GM19452 (cell line): ENCODE results near the gene PSMG1.
A peak's percentile ranks its signal among the peaks of the same experiment; 100 is the strongest.
"Not testable (repeated sequence)": the region's sequence is repeated elsewhere in the genome, so short reads cannot be mapped to it uniquely, and the experiment has no call there.

Source experiments
- ATAC-seq: cut with Tn5 transposase; IDR thresholded peaks from one replicate; pipeline ENCODE4 v1.9.1; 2021; ENCODE audit not compliant: unreplicated experiment

PSMG1 gene, protein sequence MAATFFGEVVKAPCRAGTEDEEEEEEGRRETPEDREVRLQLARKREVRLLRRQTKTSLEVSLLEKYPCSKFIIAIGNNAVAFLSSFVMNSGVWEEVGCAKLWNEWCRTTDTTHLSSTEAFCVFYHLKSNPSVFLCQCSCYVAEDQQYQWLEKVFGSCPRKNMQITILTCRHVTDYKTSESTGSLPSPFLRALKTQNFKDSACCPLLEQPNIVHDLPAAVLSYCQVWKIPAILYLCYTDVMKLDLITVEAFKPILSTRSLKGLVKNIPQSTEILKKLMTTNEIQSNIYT

DNA sequence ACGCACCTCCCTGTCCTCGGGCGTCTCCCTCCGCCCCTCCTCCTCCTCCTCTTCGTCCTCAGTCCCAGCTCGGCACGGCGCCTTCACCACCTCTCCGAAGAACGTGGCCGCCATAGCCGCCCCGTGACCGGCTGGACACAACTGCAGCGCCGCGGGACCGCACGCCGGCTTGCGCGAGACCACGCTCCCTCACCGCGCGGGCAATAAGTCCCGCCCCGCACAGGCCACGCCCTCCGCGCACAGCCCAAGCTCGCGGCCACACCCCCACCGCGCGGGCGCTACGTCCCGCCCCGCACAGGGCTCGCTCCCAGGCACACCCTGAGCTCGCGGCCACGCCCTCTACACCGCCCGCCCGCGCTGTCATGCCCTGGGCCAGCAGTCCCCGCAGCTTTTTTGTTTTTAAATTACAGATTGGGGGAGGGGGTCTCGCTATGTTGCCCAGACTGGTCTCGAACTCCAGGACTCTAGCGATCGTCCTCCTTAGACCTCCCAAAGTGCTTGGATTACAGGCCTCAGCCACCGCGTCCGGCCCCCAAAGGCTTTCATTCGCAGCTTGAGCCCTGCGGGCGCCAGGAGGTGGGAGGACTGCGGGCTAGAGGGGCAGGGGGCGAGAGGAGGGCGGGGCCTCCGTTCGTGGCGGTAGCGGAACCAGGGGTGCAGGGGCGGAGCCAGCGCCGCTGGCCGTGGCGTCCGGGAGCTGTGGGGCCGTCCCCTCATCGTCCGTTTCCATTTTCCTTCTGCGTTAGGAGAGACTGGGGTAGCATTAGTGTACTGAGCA, at the start of gene PSMG1:
Gene PSMG1, minus strand, starts transcription at position 180 of the 778 bp plus-strand sequence. Its CDS starts 66 bp downstream, at position 114.
- ATAC-seq: peak; percentile 87

DNA sequence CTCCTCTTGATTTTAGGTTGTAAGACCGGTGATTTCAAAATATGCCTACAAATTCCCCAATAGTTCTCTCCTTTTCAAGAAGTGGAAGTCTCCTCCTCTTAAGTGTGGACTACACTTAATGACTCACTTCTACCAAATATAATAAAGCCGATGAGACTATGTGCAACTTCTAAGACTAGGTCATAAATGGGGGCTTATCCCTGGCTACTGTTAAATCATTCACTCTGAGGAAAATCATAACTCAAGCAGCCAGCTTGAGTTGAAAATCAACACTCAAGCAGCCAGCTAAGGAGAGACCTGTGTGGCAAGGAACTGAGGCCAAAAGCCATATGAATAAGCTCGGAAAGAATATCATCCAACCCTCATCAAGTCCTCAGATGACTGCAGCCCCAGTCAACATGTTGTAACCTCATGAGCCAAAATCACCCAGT, 49.6 kb upstream of the PSMG1 start:
- ATAC-seq: no peak

DNA sequence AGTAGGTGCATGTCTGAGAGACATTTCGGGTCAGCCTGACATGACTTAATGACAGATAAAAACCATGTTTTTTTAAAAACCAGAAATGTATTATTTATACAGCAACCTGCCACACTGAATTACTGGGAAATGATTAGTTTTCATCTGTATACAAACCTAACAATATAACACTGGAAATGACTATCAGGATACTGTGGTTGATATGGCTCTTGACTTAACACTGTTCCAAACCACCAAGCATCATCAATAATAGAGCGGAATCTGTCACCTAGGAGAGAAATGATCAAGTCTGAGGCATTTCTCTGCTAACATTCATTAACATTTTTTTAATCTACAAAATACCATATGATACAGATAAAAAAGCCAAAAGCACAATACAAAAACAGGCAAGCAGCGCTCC, 41.7 kb upstream of the PSMG1 start:
- ATAC-seq: no peak

DNA sequence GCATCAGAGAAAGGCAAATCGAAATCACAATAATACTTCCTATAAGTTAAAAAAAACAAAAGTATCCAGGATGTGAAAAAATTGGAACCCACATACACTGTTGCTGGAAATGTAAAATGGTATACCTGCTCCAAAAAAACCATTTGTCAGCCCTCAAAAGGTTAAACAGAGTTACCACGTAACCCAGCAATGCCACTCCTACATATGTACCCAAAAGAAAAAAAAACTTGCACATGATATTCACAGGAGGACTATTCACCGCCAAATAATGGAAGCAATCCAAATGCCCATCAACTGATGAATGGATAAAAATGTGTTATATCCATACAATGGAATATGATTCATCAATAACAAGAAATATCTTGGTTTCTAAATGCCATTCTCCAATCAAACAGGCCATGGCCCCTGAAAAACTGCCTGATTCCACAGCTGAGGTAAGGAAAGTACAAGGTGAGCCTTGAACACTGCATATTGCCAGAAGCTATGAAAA, 38.8 kb upstream of the PSMG1 start:
- ATAC-seq: no peak

DNA sequence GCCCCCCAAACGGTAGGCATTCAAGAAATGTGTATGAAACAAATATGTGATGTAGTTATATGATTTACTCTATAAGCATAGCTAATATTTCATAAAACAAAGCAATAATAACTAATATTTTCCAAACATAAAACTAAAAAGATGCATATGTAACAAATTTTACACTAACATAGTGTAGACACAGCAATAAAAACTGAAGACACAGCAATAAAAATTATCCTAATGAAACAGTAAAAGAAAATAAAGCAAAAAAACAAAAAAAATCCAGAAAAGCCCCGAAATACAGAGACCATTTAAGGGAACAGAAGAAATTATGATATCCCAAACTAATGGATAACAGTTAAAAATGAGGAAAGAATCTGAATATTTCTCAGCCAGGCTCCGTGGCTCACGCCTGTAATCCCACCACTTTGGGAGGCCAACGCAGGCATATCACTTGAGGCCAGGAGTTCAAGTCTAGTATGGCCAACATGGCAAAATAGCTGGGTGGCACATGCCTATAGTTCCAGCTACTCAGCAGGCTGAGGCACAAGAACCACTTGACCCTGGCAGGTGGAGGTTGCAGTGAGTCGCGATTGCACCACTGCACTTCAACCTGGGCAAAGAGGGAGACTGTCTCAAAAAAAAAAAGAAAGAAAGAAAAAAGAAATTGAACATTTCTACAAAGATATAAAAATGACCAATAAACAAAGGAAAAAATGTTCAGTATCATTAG, 38.2 kb upstream of the PSMG1 start:
- no peak for ATAC-seq

DNA sequence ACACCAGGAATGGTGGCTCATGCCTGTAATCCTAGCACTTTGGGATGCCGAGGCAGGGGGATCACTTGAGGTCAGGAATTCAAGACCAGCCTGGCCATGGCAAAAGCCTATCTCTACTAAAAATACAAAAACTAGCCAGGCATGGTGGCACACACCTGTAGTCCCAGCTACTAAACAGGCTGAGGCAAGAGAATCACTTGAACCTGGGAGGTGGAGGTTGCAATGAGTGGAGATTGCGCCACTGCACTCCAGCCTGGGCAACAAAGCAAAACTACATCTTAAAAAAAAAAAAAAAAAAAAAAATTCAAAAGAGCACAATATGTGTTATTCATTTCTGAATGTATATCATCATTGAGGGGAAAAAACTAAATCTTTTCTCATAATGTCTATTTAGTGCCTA, 37.6 kb upstream of the PSMG1 start:
- not testable (repeated sequence) for ATAC-seq

DNA sequence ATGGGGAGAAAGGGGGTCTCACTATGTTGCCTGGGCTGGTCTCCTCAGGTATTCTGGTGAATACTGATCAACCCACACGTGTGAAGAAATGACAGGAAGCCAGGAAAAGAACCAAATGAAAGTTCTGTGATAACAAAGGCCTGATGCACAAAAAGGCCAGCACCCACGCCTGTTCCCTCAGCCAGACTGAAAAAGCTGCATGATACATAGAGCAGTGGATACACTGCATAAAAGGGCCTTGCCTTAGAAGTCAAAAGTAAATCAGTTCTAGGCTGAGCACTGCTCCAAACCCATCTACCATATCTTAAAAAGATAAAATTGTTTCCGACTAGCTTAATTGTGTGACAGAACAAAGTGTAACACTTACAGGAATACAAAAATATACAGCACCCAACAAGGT, 36.9 kb upstream of the PSMG1 start:
- no peak for ATAC-seq

DNA sequence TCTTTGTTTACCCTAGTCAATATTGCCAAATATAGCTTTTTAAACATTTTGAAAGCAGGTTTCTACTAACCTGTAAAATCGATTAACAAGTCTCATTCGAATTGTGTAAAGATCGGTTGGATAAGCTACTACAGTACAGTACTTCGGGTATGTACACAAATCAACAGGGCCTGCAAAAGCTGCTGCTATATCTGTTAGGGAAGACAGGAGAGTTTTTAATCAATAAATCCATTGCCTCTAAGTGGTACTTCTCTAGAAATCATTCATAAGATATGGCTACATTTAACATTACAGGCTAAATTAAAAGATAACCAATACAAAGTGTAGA, 34.8 kb upstream of the PSMG1 start:
- ATAC-seq: no peak

DNA sequence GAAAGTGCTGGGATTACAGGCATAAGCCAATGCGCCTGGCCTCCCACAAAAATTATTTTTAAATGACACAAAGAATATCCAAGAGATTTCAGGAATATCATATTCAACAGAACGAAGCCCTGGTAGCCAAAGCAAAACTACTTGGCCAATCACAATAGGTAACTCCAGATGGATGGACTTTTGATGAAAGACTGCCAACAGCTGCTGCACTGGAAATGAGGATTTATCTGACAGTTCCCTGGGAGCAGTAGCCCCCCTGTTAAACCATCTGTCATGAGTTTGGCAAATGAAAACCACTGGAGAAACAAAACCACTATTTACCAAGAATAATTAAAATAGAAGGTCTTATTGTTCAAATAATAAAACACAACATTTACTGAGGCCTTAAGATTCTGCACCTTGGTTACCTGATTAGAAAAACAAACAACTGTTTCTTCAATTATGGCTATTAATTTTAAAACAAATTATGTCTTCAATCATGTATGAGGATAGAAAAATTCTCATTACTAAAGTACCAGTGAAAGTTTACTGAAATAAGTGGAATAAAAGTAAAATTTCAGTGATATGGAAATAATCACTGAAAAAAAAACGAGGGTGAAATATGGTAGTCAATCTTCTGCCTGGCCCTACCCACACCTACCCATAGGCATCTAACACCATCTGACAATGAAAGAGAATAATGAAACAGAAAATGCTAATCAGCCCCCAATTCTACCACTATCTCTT, 34.3 kb upstream of the PSMG1 start:
- no peak for ATAC-seq

DNA sequence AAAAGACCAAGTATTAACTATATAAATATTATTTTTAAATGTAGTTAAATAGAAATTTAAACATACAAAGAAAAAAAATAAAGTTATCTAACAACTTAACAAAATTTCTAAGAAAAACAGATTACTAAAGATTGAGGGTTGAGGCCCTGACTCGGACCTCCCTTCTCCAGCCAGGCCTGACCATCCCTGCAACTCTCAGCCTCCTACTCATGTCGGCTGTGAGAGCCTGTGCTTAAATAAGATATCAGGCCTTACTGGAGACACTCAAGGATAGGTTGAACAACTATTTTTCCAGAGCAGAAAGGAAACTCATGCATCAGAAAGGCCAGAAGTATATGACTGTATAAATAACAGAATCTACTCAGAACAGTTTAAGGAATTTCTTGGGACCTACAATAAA, 33.0 kb upstream of the PSMG1 start:
- ATAC-seq: no peak

DNA sequence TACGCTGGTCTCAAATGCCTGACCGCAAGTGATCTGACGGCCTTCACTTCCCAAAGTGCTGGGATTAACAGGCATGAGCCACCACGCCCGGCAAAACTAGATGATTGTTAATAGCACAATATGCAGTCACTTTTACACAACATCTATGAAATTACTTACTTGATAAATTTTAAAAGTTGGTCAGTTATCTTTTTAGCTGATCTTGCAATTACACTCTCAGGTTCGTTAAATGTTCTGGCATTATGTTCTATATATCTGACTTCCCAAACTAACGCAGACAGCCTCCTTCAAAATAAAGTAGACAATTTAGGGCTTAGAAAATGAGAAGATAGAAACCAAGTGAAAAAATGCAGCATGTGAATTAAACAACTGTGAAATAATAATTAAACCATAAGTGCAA, 31.8 kb upstream of the PSMG1 start:
- no peak for ATAC-seq

DNA sequence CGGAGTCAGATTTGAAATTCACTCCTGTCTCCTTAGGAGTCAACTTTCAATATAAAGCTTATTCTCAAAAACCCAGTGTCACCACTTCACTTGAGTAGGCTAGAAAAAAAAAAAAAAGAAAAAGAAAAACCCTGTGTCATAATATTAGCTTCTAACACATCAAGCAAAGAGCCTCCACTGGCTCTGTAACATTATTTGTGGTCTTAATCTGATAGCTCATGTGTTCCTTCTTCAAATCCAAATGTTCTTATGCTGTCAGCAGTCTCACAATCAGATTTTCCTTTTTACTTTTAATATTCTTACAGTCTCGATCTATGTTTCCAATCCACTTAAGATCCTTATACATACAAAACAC, 26.1 kb upstream of the PSMG1 start:
- no peak for ATAC-seq

DNA sequence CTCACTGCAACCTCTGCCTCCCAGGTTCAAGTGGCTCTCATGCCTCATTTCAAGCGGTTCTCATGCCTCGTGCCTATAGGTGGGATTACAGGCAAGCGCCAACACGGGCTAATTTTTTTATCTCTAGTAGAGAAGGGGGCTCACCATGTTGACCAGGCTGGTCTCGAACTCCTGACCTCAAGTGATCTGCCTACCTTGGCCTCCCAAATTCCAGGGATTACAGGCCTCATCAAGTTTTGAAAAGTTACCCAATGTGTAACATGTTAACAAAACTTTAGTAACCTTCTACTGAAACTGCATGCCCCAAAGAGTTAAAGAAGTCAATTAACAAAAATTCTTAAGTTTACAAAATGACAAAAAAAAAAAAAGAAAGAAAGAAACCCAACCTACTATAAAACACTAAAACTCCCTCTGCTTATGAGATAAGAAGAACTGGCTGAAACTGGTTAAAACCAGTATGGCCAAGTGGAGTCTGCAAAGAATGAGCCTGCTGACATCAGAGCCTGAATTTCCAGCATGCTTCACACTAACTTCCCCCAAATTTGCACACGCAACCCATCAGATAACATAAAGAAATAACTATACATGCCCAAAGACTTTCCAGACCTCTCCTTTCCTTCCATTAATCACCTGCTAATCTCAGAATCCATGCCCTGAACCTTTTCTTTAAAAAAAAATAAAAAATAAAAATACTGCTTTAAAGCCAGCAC, 25.5 kb upstream of the PSMG1 start:
- ATAC-seq: no peak

DNA sequence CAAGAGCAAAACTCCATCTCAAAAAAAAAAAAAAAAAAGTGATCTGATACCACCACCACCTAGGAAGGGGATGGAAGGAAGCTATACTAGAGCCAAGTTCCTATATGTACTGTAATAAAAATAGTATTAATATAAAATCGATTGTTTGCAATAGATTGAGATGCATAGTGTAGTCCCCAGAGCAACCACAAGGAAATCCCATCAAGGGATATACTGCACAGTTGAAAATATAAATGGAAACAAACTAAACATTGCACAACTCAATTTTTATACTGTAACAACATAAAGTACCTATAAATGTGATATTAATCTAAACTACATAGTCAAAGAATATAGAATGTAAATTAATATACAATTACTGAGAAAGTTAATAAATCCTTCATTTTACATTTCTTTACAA, 20.9 kb upstream of the PSMG1 start:
- no peak for ATAC-seq

DNA sequence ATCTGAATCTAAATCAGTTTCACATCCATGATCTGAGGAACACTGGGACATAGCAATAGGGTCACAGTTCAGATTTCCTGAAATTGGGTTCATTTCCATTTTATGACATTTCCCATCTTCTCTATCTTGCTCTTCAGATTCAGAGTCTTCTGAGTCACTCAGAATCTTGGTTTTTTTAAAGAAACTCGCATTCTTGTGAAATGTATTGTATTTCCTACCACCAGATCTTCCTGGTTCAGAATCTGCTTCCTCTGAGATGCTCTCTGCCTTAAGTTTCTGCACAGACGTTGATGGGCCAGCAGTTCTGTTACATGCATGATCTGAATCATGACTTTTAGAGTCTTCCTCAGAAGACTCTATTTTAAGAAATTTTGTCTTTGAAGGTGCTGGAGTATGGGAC, 15.5 kb upstream of the PSMG1 start:
- ATAC-seq: no peak

DNA sequence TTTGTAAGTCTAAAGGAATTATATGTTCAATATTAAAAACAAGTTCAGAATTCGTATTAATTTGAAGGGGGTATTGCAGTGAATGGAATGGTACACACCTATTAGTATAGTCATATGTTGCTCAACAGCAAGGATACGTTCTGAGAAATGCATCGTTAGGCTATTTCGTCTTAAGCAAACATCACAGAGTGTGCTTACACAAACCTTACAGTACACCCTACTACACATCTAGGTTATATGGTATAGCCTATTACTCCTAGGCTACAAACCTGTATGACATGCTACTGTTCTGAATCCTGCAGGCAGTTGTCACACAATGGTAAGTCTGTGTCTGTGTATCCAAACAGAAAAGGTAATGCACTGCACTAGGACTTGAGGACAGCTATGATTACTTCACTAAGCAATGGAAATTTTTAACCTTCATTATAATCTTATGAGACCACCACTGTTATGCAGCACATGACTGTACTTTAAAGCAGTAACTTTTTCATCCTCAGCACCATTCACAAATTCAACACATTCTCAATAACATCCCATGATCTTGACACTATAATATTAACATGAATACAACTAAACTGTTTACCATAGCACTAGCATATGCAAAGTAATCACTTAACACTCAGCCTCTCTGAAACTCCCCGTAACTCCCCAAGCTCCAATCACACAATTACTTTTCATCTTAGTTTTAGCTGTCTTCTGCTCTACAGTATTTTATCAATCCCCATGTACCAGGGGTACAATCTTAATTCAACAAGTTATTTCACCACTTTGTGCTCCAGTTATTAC, 14.4 kb upstream of the PSMG1 start:
- ATAC-seq: no peak

DNA sequence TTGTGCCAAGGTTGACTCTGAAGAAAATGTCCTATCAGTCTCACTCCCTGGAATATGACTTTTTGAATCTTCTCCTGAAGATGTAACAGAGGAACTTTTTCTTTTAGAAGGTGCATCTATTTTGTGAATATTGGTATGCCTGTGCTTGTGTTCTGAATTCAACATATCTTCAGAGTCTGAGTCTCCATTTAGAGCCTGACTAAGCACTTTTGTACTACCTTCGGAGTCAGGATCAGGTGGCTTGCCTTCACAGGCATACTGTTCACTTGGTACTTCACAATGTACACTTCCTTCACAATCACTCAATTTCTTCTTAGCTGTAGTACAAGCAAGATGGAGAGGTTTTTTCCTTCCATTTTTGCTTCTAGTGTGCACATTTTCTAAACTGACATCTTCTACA, 13.6 kb upstream of the PSMG1 start:
- ATAC-seq: no peak

DNA sequence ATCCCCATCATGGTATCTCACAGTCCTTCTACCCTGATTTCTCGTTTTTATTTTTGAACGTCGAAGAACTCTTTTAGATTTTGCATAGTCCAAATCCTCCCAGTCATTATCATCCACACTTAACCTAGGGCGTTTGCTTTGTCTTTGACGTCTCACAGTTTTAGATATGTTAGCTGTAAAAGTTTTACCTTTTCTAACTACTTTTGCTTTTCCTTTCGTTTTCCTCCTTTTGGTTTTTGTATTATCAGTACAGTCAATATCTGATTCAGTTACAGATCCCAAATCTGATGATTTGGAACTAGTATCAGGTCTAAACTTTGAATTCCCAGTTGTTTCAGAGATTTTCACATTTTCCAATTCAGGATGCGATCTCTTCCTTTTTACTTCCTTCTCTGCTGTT, 13.1 kb upstream of the PSMG1 start:
- no peak for ATAC-seq

DNA sequence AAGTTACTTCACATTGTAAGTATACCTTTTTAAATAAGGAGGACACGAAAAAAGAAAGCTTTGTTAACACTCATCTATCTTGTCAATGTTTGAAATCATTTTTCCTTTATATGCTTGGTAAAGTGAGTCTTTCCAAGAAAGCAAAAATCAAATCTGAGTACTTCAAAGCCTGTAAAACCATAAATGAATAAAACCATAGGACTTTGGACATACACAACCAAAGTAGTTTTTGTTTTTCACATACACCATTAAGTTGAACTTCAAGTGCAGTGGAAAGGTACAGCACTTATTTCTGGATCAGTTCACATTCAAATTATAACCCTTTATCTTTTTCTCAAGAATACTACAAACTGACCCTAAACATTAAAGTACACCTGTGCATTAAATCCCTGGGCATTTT, 10.1 kb upstream of the PSMG1 start:
- ATAC-seq: no peak
